Right ventricle myocardium inferior (tissue), 1 donor: ENCODE results near the gene GABPB1. TPM values are rescaled to one million over a fixed set of nuclear protein-coding genes. Genes with fewer than 3 reads are reported as not detected.

Experiments used
- ATAC-seq: fragments of 200-7000 bp; cut with Tn5 transposase; one replicate; pipeline ENCODE4 v1.9.1; 2020; ENCODE audit warnings: mild to moderate bottlenecking, moderate library complexity
- DNase-seq: peaks from one replicate; pipeline ENCODE4 v3.0.0; 2021; ENCODE audit errors: missing footprints
- intact Hi-C: fragments of 100-400 bp; cut with DNase I; formaldehyde crosslinking; loops from one replicate; pipeline ENCODE4 v1.11.0; 2022
- total RNA-seq: library from RNA; stranded (reverse); fragmentation: NEBNext Ultra II Directional; extraction: Animal tissue kit (Norgen Biotek cat#: 25700); gene quantifications from one replicate; pipeline ENCODE4 v1.2.1, GENCODE V29; 2021
- donor health status: DM: no; HTN: yes; CAD: no; lungs with severe emphysema.

GABPB1 gene
- total RNA-seq, 1 donor from 2014 or later, result 10.9 TPM

DNA sequence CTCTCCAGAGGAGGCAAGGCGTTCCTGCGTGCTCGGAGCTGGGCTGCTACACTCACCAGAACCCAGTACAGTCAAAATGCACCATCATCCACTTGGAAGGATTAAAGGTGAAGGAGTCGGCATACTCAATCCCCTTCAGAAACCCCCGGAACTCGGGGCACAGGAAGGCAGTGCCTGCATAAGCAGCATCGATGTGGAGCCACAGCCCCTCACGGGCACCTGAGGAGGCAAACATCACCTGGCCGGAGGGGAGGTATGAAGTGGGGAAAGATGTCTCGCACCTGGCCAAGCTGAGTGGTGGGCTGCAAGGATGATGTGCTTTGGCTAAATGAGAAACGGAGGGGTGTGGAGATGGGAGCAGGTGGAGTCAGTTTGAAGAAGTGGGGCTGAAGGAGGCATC lies 102.4 kb downstream of the GABPB1 start:
- intact Hi-C loops, result no loop called here
- ATAC-seq, result no peak
- no peak for DNase-seq

DNA sequence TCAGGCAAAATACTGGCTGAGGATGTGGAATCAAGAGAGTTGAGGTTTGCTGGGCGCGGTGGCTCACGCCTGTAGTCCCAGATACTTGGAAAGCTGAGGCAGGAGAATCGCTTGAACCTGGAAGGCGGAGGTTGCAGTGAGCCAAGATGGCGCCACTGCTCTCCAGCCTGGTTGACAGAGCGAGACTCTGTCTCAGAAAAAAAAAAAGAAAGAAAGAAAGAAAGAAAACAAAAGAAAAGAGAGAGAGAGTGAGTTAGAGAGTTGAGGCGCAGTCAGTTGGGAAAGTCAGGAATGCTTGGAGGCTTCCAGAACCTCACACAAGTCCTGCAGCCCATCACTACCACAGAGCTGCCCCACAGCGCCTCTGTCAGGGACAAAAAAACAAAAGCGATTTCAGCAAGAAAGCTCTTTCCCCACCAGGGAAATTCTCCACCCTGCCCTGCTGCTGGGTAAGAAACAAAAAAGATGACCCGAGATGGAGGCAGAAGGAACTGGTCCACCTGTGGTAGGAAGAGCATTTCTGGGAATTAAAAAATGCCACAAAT lies 103.3 kb downstream of the GABPB1 start:
- ATAC-seq (no peak), DNase-seq (no peak)
- intact Hi-C loops, result no loop called here

DNA sequence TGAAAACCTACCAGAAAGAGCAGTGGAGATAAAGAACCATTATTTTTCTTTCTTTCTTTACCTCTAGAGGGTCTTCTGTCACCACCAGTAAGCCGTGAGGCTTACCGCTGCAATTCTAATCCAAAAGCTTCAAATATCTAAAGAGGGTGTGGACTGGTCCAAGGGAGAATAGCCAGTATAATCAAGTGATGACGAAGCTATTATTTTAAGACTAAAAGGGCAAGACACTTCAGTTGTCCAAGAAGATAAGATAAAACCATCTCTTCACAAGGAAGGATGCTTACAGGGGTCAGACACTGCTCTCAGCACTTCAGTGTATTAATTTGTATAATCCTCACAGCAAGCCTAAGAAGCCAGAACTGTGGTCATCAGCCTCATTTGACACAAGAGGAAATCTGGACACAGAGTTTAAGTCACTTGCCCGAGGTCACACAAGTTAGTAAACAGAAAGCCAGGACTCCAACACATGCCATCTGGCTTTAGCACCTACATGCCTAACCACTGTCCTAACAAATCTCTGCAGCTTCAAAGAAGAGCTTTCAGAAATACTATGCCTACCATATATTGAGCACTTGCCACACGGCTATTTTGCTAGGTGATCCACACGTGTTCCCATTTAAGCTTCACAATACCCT lies 104.1 kb downstream of the GABPB1 start:
- intact Hi-C loops, result no loop called here
- ATAC-seq, result no peak

DNA sequence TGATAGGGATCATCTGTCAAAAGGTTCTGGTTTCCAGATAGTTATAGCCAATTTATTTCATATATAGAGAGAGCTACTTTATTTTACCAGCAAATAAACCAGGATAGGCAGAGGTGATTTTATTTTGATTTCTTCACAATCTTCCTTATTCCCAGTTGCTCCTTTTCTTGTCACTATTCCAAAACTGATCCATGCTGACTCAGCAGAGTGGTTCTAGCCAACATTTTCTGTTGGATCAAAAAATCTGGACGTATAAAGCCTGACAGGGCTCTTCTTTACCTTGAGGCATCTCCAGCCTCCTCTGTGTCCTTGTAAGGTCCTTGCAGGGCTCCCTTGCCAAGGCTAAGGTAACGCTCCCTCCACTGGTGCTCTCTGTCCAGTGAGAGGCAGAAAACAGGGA lies 105.3 kb downstream of the GABPB1 start:
- ATAC-seq (no peak), DNase-seq (no peak)
- intact Hi-C loops, result no loop called here

More for the DNA sequence above, 104.1 kb downstream of the GABPB1 start:
- no peak for DNase-seq

DNA sequence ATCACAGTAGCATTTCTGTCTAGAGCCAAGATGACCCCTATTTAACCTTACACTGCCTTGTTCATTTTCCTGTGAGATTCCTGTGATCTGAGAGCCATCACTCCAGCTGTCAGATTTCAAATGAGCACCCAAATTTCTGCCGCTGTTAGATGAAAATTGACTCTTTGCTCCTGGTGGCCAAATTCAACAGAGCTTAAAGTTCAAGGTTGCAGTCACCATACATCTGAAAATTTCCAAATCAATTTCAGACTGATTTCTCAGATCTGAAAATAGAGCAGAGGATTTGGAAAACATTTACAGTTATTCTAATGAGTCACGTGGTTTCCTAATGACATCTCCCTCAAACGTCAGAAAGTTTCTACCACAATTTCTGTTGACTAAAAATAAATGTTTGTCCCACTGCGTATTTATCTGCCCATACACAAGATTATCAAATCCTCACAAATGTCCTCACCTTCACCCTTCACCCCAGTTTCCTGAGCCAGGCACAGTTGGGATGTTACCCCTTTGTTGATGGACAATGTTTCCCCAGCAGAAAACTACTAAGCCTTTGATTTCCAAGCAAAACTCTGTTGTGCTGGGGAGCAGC lies 105.9 kb downstream of the GABPB1 start:
- ATAC-seq (no peak), DNase-seq (no peak)
- intact Hi-C loops, result no loop called here

DNA sequence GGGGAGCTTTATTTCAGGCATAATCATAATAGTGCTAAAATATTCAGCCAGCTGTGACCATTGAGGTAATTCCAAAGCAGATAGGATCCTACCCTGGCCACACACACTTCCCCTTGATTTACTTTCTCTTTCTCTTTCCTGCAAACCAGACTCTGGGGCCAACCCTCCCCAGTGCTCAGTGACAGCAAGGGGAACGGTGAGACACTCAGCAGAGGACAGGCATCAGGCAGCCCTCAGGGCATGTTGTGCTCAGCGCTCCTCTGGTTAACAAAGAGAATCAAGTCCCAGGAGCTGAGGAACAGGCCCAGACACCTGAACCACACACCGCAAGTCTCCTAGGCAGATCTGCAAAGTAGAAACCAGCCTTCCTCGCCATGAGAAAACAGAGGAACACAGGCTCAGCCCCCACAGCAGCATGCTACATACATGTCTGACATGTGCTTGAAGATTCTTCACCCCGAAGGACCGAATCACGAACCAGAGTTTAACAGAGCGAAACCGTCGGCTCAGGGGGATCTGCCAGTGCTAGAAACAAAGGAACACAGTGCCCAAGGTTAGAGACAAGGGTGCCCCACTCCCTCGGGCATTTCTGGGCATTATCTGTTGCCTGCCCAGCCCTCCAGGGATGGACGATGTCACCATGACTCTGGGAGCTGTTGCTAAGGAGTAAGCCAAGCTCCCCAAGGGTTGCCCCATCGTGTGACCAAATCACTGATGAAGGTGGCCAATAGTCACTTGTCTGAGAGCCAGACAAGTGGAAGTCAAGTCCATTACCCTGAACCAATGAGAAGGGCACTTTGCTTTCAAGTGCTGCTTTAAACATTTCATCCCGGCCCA lies 107.0 kb downstream of the GABPB1 start:
- intact Hi-C loops, result no loop called here
- DNase-seq, result no peak
- no peak for ATAC-seq

DNA sequence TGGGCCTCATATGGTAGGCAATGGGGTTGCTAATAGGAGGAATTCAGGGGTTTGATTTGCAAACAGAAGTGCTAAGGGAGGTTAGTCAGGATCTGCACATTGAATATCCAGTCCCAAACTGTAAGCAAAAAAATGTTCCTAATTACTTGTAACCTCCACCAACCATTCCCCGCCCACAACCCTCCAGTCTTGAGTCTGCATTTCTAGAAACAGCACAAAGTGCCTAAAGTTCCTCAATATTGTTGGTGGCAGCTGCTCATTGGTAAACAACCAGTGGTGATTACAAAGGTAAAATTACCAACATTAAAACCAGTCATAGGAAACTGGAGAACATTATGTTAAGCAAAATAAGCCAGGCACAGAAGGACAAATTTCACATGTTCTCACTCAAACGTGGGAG lies 108.4 kb downstream of the GABPB1 start:
- DNase-seq, result no peak
- no peak for ATAC-seq
- intact Hi-C loops, result no loop called here

DNA sequence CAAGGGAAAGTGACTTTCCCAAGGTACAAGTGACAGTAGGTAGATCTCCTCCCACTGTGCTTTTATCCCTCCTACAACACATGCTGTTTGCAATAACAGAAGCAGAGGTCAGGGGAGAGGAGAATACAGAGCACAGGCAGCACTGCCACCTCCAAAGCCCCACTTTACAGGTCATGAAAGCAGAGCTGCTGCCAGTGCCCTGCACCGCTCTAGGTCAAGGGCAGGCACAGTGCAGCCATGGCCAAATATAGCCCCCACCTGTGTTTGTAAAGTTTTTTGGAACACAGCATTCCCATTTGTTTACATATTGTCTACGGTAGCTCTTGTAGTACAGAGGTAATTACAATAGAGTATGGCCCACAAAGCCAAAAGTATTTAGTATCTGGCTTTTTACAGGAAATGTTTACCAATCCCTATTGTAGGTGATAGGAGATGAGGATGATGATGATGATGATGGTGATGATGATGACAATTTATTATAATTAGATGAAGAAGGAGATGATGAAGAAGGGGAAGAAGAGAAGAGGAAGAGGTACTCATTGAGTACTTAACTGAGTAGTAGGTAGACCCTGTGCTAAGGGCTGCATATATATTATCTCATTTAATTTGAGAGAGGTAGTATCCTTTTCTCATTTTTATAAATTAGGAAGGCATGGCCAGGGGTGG lies 109.9 kb downstream of the GABPB1 start:
- intact Hi-C loops, result no loop called here
- DNase-seq (no peak), ATAC-seq (no peak)

DNA sequence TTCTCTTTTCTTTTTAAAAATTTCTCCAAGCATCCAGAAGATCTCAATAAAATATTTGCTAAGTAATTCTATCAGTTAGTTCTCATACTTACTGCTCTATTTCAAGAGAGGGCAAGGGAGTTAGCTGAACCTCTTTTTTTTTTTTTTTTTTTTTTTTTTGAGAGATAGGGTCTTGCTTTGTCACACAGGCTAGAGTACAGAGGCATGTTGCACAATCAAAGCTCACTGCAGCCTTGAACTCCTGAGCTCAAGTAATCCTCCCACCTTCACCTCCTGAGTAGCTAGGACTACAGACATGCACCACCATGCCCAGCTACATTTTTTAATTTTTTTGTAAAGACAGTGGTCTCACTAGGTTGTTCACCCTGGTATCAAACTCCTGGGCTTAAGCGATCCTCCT lies 110.8 kb downstream of the GABPB1 start:
- intact Hi-C loops, result no loop called here

DNA sequence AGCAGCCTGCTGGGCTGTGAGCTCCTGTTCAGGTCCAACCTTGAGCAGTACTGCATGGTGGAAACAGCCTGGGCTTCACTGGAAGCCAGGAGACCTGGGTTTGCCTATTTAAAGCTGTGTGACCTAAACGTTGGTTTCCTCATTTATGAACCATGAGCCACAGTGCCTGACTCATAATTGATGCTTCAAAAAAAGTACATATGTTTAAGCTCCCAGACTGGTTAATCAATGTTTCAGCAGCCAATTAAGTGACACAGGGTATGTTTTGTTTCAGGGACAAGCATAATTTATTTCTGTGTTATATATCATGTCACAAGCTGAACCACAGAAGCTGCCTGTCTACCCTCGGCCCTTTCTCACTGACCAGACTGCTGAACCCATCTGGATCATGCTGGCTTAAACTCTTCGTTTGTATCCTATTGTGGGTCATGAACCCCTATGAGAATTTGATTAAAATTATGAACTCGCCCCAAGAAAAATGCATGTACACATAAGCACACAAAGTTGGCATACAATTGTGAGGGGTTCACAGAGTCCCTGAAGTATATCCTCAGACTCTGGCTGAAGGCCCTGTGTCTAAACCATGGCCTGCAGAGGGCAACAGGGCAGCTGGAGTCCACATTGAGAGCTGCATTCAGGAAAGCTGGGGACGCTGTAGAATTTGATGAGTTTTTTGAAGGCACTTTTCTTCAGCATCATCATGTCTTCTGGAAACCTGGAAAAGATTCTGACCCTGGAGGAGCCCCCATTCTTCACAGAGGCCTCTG lies 113.1 kb downstream of the GABPB1 start:
- DNase-seq, result no peak
- ATAC-seq, result no peak
- intact Hi-C loops, result no loop called here

More for the DNA sequence above, 110.8 kb downstream of the GABPB1 start:
- no peak for ATAC-seq
- no peak for DNase-seq

DNA sequence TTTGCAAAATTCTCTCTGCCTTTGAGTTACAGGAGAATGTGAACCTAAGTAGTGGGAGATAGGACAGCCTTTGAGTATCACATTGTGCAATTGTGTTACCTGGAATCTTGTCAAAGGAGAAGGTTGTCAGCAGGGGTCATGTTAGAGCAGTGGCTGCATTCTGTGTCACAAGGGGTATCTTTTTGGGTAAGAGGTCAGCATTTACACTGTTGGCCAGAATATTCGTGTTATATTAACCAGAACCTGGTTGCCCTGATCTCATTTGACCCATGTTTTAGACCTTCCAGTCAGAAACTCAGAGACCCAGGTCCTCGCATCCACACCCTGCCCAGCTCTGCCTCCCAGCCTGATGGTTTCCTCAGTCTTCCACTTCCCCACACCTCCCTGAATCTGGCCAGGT lies 116.7 kb downstream of the GABPB1 start:
- intact Hi-C loops, result no loop called here
- ATAC-seq, result no peak
- no peak for DNase-seq

DNA sequence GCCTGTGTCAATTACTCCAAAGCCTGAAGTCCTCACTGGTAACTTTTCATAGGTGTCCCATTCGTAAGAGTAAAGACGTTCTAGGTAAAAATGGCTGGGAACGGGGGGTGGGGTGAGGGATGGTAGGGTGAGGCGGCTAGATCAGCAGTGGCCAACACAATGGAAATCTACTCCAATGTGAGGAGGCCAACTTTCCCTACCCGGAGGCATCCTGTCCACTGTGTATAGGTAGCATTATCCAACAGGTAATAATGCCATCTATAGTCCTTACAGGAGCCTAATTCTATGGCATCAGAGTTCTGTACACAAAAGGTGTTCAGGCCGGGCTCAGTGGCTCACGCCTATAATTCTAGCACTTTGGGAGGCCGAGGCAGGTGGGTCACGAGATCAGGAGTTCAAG lies 118.6 kb downstream of the GABPB1 start:
- no peak for ATAC-seq
- intact Hi-C loops, result no loop called here
- no peak for DNase-seq

DNA sequence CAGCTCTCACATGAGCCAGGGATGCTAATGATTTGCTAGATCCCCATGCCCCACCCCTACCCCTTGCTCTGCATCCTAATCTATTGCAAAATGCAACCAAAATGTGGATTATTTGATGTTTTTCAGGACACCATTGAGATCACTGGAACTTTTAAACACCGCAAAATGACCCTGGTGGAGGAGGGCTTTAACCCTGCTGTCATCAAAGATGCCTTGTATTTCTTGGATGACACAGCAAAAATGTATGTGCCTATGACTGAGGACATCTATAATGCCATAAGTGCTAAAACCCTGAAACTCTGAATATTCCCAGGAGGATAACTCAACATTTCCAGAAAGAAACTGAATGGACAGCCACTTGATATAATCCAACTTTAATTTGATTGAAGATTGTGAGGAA lies 119.2 kb downstream of the GABPB1 start:
- no peak for ATAC-seq
- intact Hi-C loops, result no loop called here

DNA sequence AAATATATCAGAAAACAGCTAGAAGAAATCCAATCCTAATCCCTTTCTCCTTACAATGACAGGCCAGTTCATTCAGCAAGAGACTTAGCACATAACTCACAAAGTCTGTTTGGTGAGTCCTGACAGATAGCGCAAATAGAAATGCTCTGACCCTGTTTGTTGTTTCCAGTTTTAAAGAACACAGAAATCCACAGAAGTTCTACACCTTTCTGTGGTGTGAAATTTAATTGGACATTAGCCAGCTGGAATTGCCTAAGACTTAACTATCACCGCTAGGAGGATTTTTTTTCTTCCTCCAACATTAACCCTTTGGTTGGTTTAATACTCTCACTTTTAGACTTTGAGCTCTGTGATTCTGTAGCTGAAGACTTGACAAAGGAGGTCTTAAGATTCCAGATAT lies 120.2 kb downstream of the GABPB1 start:
- DNase-seq (no peak), ATAC-seq (no peak)
- intact Hi-C loops, result no loop called here

More for the DNA sequence above, 119.2 kb downstream of the GABPB1 start:
- no peak for DNase-seq

DNA sequence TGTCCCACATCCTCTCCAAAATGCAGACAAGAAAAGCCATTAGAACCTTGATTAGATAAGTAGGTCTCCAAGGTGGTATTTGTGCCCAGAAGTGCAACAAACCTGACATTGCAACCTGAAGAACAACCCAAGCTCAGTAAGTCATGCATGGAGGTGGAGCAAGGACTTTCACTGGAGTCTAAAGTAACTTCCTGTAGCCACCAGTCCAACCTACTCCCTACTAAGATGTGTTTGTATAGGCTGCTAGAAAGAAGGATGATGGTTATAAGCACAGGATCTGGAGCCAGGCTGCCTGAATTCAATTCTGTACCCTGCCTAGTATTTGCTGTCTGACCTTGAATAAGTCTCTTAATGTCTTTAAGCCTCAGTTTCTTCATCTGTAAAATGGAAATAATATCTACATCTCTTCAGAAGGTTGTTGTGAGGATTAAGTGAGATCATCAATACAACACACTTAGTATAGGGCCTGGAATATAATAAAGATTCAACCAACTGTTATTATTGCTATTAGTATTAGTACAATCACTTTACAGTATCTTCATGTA lies 121.7 kb downstream of the GABPB1 start:
- no peak for ATAC-seq
- no peak for DNase-seq

DNA sequence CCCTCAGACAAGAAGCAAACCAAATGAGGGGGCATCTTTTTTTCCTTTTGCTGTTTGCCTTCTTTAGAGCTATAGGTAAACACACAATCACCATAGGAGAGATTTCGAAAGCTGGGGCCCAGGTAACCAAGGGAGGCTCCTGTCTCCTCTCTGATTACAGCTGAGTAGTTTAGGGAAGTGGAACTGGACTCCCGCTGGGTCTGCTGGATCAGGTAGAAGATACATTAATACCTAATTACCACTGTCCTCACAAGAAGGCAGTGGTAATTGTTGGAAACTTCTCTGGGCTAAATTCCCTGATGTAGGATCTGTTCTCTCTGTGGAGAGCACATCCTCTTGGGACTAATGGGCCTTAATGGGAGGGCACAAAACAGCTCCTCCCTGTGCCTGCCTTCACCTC lies 122.2 kb downstream of the GABPB1 start:
- intact Hi-C loops, result no loop called here
- DNase-seq (no peak), ATAC-seq (no peak)

More for the DNA sequence above, 121.7 kb downstream of the GABPB1 start:
- intact Hi-C loops, result no loop called here

DNA sequence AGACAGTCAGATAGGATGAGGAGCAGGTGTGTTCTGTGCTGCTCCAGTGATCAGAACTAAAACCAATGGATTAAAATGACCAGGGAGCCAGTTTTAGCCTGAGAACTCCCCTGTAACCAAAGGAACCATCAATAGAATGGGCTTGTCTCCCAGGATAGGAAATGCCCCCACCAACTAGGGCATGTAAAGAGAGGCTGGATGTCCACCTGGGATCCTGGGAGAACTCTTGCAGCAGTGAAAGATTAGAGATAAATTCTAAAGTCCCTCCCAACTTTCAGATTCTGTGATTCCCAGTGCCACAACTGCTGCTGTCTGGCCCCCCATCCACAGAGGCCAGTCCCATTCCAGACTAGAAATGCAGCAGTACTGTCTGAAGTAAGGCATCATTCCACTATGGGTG lies 123.2 kb downstream of the GABPB1 start:
- intact Hi-C loops, result no loop called here
- DNase-seq, result no peak
- no peak for ATAC-seq

DNA sequence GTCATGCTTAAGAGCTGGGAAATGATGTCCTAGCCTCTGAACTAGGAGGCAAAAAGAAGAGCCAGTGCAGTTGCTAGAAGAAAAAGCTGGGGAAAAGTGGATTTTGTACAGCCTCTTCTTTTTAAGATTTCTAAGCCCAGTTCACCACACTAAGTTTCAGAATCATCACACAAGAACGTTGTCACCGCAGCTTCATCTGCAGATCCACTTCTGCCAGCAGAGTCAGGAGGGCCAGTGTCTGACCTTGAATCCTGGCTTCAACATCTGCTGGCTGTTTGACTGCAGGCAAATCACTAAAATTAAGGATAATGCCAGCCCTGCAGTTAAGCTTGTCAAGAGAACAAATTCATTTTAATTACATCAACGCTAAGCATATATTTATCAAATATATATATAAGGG lies 125.7 kb downstream of the GABPB1 start:
- ATAC-seq (no peak), DNase-seq (no peak)
- intact Hi-C loops, result no loop called here
